K562 (cell line): ENCODE measurements around the gene CSNK1G1. TPM values are rescaled to one million over a fixed set of nuclear protein-coding genes. Genes with fewer than 3 reads are reported as not detected.

Experiments
- ASH1L ChIP-seq: fragments of 450-650 bp; IDR thresholded peaks from 2 replicates; pipeline ENCODE4 v1.6.1; 2018; ENCODE audit warnings: borderline replicate concordance, mild to moderate bottlenecking, low read depth; ENCODE audit not compliant: partially characterized antibody
- BRD4 ChIP-seq: fragments of 200-600 bp; sonication (generic); IDR thresholded peaks from 2 replicates; pipeline ENCODE4 v1.6.1; 2017; ENCODE audit warnings: inconsistent platforms
- CREB1 ChIP-seq, 2 experiments: sonication (generic) in 1 of 2; formaldehyde crosslinking in 1 of 2; IDR thresholded peaks; 2 replicates each; pipeline versions ENCODE4 v1.6.1 to v1.8.0; 2012 to 2022; ENCODE audit warnings: inconsistent platforms in 1 of 2, mild to moderate bottlenecking in 1 of 2, missing genetic modification reagents in 1 of 2, moderate library complexity in 1 of 2
- DIDO1 ChIP-seq: fragments of 450-650 bp; IDR thresholded peaks from 2 replicates; pipeline ENCODE4 v1.6.1; 2016; ENCODE audit warnings: low read depth, missing biosample characterization, missing genetic modification characterization
- DMBX1 ChIP-seq: fragments of 250-450 bp; sonication (Bioruptor Pico); IDR thresholded peaks from 2 replicates; pipeline ENCODE4 v1.8.0; 2022; ENCODE audit warnings: inconsistent platforms, mild to moderate bottlenecking, moderate library complexity, borderline replicate concordance
- ERF ChIP-seq: fragments of 450-650 bp; formaldehyde crosslinking; IDR thresholded peaks from 2 replicates; pipeline ENCODE4 v1.4.0; 2020; ENCODE audit warnings: mild to moderate bottlenecking, mixed read lengths
- EWSR1 ChIP-seq: fragments of 450-650 bp; IDR thresholded peaks from 2 replicates; pipeline ENCODE4 v1.6.1; 2018; ENCODE audit warnings: borderline replicate concordance, mild to moderate bottlenecking, low read depth, moderate library complexity; ENCODE audit not compliant: partially characterized antibody
- FOS ChIP-seq: IDR thresholded peaks from 3 replicates; pipeline ENCODE4 v1.6.1; 2011; ENCODE audit not compliant: insufficient read length; ENCODE audit errors: extremely low read depth
- FOXA1 ChIP-seq: fragments of 450-650 bp; IDR thresholded peaks from 2 replicates; pipeline ENCODE4 v1.6.1; 2016; ENCODE audit warnings: mild to moderate bottlenecking, borderline replicate concordance
- FOXJ3 ChIP-seq: sonication (generic); formaldehyde crosslinking; IDR thresholded peaks from 2 replicates; pipeline ENCODE4 v1.4.0; 2020; ENCODE audit warnings: mild to moderate bottlenecking, missing genetic modification reagents
- HDAC1 ChIP-seq, 2 experiments: fragments of 450-650 bp; IDR thresholded peaks; 2 replicates each; pipeline ENCODE4 v1.6.1; 2016 to 2017; ENCODE audit warnings: inconsistent platforms in 1 of 2, mild to moderate bottlenecking in 1 of 2, moderate library complexity in 1 of 2
- MYC ChIP-seq, 2 experiments: fragments of 250-450 bp in 1 of 2; sonication (Bioruptor Pico) in 1 of 2; IDR thresholded peaks; 2 replicates each; pipeline versions ENCODE4 v1.5.1 to v1.6.1; 2012 to 2021; ENCODE audit warnings: low read depth in 2 of 2, borderline replicate concordance in 1 of 2, improper control_type of control experiment in 1 of 2, low read length in 1 of 2, mild to moderate bottlenecking in 1 of 2, moderate library complexity in 1 of 2
- PURB ChIP-seq: sonication (generic); formaldehyde crosslinking; IDR thresholded peaks from 2 replicates; pipeline ENCODE4 v1.9.0; 2021; ENCODE audit warnings: low read depth, mild to moderate bottlenecking, missing genetic modification reagents
- SIX5 ChIP-seq, 2 experiments: IDR thresholded peaks; 2 replicates each; pipeline ENCODE4 v1.6.1; 2011; ENCODE audit warnings: low read length in 2 of 2, borderline replicate concordance in 1 of 2, low read depth in 1 of 2, mild to moderate bottlenecking in 1 of 2, moderate library complexity in 1 of 2; ENCODE audit not compliant: insufficient read depth in 1 of 2
- SMARCE1 ChIP-seq: fragments of 450-650 bp; IDR thresholded peaks from 2 replicates; pipeline ENCODE4 v1.7.1; 2016; ENCODE audit warnings: mild to moderate bottlenecking
- ZNF24 ChIP-seq: fragments of 450-650 bp; IDR thresholded peaks from 2 replicates; pipeline ENCODE4 v1.6.1; 2016
- ZNF316 ChIP-seq: fragments of 450-650 bp; IDR thresholded peaks from 2 replicates; pipeline ENCODE4 v1.6.1; 2016
- polyA plus RNA-seq, 8 experiments: library from polyadenylated mRNA; depleted of rRNA in 4 of 8; stranded (reverse) in 5 of 8; unstranded in 3 of 8; fragments of >200 nt; fragmentation: Nextera tagmentation in 2 of 8; fragmentation: Illumina TruSeq in 1 of 8; extraction: Ambion mirVana in 2 of 8; extraction: Trizol in 1 of 8; gene quantifications; 2 replicates each; pipeline versions ENCODE4 v1.2.1 to v1.2.3, GENCODE V29; 2011 to 2014; ENCODE audit warnings: inconsistent platforms in 1 of 8, missing spikeins in 1 of 8
- total RNA-seq, 7 experiments: library from RNA; depleted of rRNA in 6 of 7; stranded (reverse); fragments of >200 nt in 6 of 7; fragmentation: Illumina TruSeq in 2 of 7; extraction: Trizol in 2 of 7; gene quantifications; 2 replicates each; pipeline versions ENCODE4 v1.2.1 to v1.2.3, GENCODE V29; 2011 to 2021; ENCODE audit warnings: low replicate concordance in 1 of 7
- TF ChIP-seq, protein P1 (sequence below): fragments of 250-450 bp; sonication (Bioruptor Pico); IDR thresholded peaks from 2 replicates; pipeline ENCODE4 v1.4.0; 2020; ENCODE audit warnings: mild to moderate bottlenecking, moderate library complexity
- TF ChIP-seq, protein P2 (sequence below): sonication (generic); formaldehyde crosslinking; IDR thresholded peaks from 2 replicates; pipeline ENCODE4 v1.8.0; 2022; ENCODE audit warnings: mild to moderate bottlenecking, low read depth, missing genetic modification reagents
- TF ChIP-seq, protein P3 (sequence below): sonication (generic); formaldehyde crosslinking; IDR thresholded peaks from 2 replicates; pipeline ENCODE4 v1.8.0; 2022; ENCODE audit warnings: missing genetic modification reagents, mild to moderate bottlenecking, moderate library complexity, borderline replicate concordance

The CSNK1G1 gene
- total and polyA plus RNA-seq, 9 of the 15 experiments (the other 6 are each of a cell fraction or from before 2014, with no cell fraction given) = 4.5 to 18.5 (median 9.5) TPM

DNA sequence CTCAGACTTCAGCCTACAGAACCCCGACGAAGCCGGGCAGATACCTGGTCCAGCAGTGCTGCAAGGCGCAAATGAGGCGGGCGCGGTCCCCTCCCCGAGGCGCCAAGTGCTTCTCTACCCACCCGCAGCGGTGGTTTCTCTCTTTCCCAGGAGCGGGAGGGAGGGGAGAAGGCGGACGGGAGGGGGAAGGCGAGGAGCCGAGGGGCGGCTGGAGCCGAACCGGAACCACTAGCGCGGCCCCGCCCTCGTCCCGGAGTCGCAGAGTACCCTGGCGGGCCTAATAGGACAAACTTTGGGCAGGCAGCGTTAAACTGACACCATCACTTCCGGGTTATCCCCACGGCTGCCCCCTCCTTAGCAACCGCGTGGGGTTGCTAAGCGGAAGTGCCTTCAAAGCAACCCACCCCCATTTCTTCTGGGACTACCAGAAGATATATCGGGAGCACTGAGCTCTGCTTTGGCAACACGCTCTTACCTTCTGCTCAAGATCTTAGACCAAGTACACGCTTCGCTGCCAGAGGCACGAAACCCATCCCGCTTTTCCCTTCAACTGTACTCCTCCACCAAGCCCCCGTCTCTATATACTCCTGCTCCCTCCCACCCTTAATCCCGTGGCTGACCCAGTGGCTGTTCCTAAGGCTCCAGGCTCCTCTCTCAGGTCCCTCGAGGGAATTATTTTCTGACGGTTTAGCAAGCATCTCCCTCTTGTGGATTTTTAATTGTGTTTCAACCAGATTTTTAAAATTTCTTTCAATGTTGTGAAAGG, at the start of gene CSNK1G1 (continued):
- TF ChIP-seq, protein P1, sequence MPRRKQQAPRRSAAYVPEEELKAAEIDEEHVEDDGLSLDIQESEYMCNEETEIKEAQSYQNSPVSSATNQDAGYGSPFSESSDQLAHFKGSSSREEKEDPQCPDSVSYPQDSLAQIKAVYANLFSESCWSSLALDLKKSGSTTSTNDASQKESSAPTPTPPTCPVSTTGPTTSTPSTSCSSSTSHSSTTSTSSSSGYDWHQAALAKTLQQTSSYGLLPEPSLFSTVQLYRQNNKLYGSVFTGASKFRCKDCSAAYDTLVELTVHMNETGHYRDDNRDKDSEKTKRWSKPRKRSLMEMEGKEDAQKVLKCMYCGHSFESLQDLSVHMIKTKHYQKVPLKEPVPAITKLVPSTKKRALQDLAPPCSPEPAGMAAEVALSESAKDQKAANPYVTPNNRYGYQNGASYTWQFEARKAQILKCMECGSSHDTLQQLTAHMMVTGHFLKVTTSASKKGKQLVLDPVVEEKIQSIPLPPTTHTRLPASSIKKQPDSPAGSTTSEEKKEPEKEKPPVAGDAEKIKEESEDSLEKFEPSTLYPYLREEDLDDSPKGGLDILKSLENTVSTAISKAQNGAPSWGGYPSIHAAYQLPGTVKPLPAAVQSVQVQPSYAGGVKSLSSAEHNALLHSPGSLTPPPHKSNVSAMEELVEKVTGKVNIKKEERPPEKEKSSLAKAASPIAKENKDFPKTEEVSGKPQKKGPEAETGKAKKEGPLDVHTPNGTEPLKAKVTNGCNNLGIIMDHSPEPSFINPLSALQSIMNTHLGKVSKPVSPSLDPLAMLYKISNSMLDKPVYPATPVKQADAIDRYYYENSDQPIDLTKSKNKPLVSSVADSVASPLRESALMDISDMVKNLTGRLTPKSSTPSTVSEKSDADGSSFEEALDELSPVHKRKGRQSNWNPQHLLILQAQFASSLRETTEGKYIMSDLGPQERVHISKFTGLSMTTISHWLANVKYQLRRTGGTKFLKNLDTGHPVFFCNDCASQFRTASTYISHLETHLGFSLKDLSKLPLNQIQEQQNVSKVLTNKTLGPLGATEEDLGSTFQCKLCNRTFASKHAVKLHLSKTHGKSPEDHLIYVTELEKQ (CRISPR knock-in tag) = no peak
- TF ChIP-seq ZNF316 (no peak), ZNF24 (no peak), CREB1 (IDR thresholded peaks at IDR 0.05) (peak; percentile 56), CREB1 (CRISPR knock-in tag; IDR thresholded peaks at IDR 0.05) (0 out of 2 replicates have a peak, but pooled peaks have one; percentile 38), PURB (CRISPR knock-in tag) (no peak), DMBX1 (CRISPR knock-in tag) (no peak), ERF (CRISPR knock-in tag) (no peak), HDAC1 (IDR thresholded peaks at IDR 0.05) (peak; percentile 47 to 98; a peak in 2 of 4 replicates), DIDO1 (tag) (0 out of 2 replicates have a peak, but pooled peaks have one; percentile 40), SMARCE1 (no peak), ASH1L (peak; percentile 73), SIX5 (IDR thresholded peaks at IDR 0.05; ENCODE audit: borderline replicate concordance in 1 of 2, insufficient read depth in 1 of 2, low read depth in 1 of 2, low read length in 2 of 2) (peak in 1 of 2 experiments; percentile 31; a peak in 1 of 4 replicates), FOXJ3 (CRISPR knock-in tag) (no peak), BRD4 (no peak), FOS (no peak), EWSR1 (no peak), MYC (IDR thresholded peaks at IDR 0.05; ENCODE audit: low read depth, low read length) (peak; percentile 33; the same call in 1 of the 2 replicates), MYC (CRISPR knock-in tag; IDR thresholded peaks at IDR 0.05; ENCODE audit: borderline replicate concordance, low read depth) (0 out of 2 replicates have a peak, but pooled peaks have one; percentile 38), FOXA1 (no peak)
- TF ChIP-seq, protein P2, sequence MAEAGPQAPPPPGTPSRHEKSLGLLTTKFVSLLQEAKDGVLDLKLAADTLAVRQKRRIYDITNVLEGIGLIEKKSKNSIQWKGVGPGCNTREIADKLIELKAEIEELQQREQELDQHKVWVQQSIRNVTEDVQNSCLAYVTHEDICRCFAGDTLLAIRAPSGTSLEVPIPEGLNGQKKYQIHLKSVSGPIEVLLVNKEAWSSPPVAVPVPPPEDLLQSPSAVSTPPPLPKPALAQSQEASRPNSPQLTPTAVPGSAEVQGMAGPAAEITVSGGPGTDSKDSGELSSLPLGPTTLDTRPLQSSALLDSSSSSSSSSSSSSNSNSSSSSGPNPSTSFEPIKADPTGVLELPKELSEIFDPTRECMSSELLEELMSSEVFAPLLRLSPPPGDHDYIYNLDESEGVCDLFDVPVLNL (CRISPR knock-in tag) = no peak
- TF ChIP-seq, protein P3, sequence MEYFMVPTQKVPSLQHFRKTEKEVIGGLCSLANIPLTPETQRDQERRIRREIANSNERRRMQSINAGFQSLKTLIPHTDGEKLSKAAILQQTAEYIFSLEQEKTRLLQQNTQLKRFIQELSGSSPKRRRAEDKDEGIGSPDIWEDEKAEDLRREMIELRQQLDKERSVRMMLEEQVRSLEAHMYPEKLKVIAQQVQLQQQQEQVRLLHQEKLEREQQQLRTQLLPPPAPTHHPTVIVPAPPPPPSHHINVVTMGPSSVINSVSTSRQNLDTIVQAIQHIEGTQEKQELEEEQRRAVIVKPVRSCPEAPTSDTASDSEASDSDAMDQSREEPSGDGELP (CRISPR knock-in tag) = peak; percentile 77; the same call in 1 of the 2 replicates
